Left renal cortex interstitium (tissue), 4 donors: ENCODE results near the gene TOP3A. TPM values are rescaled to one million over a fixed set of nuclear protein-coding genes. Genes with fewer than 3 reads are reported as not detected.

Experiments
- DNase-seq, 4 donors: peaks; one replicate each; pipeline ENCODE4 v3.0.0-alpha.2; 2013; ENCODE audit warnings: low read depth in 4 of 4, low spot score in 2 of 4, missing footprints in 1 of 4
- polyA plus RNA-seq, 4 donors: library from polyadenylated mRNA; unstranded; fragments of 120-200 nt; gene quantifications; one replicate each; pipeline ENCODE4 v1.2.1, GENCODE V29; 2013; ENCODE audit not compliant: insufficient read length in 4 of 4

The TOP3A gene
- polyA plus RNA-seq, 4 donors = 38.1 to 60.8 (median 45.2) TPM

DNA sequence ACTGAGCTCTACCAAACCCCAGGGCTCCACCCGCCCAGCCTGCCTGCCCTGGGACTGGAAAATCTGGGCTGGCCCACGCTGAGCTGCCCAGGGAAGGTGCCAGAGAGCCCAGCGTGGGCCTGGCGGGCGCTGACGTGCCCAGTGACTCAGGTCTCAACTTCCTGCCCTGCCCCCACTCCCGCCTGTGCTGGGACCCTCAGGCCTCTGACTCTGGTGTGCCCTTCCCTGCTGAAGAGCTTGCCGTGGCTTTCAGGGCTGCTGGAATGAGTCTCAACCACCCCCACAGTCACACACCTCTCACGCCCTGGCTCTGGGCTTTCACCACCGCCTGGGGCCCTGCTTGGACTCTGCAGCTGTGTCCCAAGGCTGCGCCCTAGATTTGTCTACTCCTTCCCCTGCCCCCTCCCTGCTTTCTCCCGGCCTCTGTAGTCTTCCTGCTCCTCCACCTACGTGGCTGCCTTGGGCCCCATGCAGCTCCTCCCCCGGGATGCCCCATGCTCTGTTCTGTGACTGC, 79.0 kb downstream of the TOP3A start:
- no peak for DNase-seq

DNA sequence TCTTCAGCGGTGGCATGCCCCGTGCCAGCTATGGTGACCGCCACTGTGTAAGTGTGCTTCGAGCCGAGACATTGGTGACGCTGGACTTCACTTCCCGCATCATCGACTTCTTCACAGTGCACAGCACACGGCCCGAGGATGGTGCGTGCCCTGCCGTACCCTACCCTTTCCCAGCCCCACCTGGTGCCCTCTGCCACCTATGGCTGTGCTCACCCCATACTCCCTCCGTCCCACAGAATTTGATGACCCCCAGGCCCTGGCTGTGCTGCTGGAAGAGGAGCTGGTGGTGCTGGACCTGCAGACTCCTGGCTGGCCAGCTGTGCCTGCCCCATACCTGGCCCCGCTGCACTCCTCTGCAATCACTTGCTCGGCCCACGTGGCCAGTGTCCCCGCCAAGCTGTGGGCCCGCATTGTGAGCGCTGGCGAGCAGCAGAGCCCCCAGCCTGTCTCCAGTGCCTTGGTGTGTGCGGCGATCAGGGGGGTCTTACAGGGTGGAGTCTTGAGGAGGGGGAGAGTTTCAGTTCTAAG, 79.9 kb downstream of the TOP3A start:
- DNase-seq = no peak

DNA sequence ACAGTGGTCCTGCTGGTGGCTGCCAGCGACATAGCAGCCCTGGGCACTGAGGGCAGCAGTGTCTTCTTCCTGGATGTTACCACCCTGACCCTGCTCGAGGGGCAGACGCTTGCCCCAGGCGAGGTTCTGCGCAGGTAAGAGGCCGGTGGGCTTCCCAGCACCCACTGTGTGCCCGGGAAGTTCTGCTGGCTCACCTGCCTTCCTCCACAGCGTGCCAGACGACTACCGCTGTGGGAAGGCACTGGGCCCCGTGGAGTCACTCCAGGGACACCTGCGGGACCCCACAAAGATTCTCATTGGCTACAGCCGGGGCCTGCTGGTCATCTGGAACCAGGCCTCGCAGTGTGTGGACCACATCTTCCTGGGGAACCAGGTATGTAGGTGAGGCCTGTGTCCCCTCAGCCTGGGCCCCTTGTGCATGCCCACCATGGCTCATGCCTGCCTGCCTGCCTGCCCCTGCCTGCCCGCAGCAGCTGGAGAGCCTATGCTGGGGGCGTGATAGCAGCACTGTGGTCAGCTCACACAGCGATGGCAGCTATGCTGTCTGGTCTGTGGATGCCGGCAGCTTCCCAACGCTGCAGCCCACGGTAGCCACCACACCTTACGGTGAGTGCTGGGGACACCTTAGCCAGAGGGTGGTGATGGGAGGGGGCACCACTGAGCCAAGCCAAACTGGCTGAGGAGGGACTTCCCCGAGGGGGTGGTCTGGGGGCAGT, 80.8 kb downstream of the TOP3A start:
- DNase-seq = no peak

DNA sequence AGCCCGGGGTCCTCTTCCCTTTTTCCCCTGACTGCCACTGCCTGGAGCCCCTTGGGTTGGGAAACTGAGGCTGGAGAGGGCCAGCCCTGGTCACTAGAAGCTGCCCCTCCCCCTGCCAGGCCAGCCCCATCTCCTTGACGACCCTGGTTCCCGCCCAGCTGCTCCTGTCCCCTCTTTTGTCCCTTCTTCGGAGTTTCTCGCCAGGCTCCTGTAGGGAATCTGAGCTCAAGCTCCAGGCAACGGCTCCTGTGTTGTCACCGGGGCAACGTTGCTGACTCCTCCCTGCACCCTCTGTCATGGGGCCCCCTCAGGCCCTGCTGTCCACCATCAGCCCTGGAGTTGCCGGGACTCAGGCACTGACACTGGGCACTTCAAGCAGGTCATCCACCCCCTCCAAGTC, 83.6 kb downstream of the TOP3A start:
- no peak for DNase-seq

DNA sequence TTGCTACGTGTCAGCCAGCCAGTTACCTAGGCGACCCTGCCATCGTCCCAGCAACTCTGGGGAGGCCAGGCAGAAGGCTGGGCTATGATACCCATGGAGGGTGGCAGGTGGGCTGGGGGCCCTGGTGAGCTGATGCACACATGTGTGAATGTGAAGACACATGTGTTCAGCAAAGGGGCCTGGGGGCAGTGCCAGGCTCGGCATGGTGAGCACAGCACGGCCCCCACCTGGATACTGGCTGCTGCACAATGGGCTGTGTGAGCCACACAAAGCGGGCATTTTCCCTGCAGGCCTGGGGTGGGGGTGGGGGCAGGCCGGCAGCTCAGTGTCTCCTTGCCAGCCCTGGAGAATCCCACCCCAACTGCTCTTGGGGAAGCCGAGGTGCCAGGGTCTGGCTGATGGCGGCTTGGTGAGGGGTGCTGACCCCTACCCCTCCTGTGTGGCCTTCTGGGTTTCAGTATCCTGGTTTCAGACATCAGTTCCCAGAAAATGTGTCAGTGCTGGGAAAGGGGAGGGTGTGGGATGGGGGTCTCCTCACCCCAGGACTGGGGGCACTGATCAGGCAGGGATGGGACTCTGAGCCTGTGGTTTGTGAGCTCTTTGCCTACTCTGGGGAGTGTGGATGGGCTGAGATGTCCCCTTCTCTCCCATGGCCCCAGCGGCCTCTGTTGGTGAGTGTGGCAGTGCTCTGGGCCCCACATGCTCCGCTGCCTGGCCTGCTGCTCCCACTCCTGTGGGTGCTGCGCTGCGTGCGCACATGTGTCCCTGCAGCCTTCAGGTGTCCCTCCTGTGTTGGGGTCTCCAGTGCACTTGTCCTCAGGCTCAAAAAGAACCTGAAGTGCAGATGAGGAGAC, 84.3 kb downstream of the TOP3A start:
- no peak for DNase-seq

DNA sequence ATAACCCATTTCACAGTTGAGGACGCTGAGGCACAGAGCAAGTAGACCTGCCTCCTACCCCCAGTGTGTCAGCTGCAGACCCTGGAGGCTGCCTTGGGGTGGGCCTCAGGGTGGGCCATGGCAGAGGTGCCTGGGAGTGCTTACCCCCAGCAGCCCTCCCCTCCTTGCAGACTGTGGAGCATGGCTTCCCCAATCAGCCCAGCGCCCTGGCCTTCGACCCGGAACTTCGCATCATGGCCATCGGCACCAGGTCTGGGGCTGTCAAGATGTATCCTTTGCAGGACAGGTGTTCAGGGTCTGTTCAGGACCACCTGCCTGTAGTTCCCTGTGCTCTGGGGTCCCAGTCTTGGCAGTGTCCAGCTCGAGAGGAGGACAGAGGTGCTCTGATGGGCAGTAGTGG, 85.0 kb downstream of the TOP3A start:
- DNase-seq = no peak

DNA sequence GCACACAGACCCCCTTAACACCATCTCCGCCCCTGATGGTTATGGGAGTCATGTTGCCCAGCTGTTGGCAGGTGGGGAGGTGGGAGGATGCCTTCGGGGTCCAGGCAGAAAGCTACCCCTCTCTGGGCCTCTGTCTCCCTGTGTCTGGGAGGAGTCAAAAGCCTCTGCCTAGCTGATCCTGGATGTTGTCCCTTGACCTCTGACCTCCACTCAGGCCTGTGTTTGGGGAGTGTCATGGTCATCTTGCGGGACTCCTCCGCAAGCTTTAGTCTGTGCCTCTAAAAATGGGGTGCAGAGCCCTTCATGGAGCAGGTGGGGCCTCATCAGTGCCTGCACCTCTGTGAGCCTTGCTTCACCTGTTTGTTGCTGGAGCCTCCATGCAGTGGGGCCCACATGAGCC, 85.5 kb downstream of the TOP3A start:
- no peak for DNase-seq

DNA sequence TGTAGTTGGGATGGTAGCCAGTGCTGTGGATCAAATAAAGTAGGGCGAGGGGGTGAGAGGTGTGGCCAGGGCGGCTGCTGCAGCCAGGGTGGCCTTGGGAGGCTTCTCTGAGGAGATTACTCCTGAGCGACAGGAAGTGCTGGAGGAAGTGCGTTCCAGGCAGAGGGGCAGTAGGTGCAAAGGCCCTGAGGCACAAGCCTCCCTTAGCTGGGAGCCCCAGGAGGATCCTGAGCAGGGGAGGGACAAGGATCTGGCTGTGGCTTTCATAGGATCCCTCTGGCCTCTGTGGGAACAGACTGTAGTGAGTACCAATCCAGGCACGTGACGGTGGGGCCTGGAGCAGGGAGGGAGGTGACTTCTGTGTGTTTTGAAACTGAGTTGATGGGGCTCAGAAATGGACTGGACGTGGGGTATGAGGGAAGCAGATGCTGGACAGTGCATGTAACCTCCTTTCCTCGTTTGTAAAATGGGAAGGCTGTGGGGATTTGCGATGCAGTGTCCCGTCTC, 86.6 kb downstream of the TOP3A start:
- DNase-seq = no peak

DNA sequence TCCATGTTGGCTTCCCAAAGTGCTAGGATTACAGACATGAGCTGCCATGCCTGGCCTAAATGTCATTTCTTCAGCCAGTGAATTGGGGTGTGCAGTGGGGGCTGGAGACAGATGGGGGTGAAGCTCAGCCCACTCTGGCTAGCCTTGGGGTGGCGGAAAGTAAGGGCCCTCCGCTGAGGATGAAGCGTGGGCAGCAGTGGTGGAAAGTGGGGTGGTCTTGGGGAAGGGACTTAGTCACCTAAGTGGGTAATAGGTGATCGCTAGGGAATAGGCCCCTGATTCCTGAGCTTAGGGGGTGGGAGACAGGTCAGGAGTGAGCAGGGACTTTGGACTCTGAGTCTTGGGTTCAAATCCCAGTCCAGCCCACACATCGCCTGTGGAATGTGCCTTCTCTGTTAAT, 87.2 kb downstream of the TOP3A start:
- DNase-seq = no peak

DNA sequence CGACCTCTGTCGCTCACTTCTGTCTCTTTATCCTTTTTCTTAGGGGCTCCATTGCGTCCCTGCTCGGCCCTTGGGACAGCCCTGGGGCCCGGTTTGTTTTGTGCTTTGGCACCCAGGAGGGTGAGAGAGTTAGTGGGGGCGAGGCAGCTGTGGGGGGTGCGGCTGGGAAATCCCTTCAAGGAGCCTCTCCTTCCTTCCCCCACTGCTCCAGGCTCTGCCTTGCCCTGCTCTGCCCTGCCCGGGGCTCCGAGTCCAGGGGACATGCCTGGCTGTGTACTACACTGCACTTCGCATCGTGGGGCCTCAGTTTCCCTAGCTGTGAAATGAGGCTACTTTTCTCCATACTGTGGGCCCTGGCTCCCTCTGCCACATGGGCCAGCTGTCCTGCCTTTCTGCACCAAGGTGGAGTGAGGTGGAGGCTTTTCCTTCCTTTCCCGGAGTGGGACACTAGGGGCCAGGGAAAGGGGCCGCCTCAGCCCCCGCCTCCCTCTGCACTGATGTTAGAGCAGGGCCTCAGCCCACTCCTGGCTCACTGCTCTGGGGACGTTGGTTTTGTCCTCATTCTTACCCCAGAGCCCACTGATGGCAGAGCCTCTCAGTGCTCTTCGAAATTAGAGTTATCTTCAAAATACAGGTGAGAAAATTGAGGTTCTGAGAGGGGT, 88.4 kb downstream of the TOP3A start:
- DNase-seq = no peak

DNA sequence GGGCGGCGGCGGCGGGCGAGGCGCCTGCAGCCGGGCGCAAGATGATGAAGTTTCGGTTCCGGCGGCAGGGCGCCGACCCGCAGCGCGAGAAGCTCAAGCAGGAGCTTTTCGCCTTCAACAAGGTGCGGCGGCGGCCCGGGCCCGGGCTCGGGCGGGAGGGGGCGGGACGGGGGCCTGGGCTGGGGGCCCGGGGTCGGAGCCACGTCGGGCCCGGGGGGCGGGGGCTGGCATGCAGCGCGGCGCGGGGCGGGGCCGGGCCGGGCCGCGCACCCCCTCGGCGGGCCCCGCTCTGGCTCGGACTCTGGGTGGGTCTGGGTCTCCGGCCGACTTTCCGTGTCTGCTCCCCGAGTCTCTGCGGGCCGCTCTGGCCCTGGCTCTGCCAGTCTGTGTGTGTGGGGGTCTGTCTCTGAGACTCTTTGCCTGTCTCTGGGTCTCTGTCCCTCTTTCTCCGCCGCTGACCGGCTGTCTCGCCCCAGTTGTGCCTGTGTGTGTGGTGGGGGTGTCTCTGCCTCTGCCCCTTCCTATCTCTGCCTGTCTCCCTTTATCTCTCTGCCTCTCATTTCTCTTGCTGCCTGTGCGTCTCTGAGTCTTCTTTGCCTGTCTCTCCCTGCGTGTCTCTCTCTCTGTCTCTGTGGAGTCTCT, 89.0 kb downstream of the TOP3A start:
- DNase-seq = no peak

DNA sequence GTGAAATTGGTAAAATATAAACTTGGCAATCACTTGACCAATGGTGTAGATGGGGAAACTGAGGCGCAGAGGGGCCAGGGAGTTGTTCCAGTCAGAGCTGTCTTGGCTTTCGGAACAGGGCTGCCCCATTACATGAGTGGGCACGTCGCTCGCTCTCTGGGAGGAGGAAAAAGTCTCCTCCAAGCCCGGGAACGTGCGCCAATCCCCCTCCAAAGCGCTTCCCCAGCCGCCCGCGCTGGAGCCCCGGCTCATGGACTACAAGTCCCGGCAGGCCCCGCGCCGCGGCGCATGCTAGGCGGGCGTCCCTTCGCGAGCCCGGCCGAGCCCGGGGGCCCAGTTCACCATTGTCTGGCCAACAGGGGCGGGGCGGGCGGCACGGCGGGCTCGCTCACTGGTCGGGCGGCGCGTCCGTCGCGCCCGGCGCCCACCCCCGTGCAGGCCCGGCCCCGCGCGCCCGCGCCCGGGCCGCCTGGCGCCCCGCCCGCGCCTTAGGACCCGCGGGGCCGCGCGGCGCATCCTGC, 89.6 kb downstream of the TOP3A start, which contains the start of gene LLGL1:
LLGL1 (plus strand) TSS at position 515 of the 521 bp plus-strand sequence. CDS start 48 bp downstream, outside the sequence.
- DNase-seq = peak in 3 of 4 donors; percentile 83 to 91 (median 89)

DNA sequence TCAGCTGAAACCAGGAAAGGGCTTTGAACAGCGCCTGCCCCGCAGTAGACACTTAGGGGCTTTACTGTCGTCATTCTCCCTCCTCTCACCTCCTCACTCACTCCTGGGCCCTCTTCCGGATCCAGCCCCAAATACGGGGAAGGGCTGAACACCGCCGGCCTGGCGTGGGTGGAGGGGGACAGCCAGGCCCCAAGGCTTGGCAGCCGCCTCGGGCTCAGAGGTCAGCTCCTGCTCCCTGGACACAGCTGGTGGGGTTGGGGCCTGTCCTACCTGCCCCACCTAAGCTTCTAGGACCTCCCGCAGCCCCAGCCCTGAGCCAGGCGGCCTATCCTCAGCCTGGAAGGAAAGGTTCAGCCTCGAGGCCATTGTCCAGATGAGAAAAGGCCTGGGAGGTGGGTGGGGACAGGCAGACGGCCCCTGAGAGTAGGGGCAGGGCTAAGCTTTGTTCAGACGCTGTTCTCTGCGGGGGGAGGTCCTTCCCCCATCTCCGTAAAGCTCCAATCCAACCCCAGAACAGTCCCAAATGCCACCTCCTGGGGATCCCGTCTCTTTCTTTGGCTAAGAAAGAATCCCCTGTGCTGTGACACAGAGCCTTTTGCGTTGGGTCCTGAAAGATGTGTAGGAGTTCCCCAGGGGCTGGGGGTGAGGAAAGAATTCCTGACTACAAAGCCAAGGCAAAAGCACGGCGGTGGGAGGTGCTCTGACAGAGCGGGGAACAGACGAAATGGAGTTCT, 90.2 kb downstream of the TOP3A start:
- DNase-seq = no peak

DNA sequence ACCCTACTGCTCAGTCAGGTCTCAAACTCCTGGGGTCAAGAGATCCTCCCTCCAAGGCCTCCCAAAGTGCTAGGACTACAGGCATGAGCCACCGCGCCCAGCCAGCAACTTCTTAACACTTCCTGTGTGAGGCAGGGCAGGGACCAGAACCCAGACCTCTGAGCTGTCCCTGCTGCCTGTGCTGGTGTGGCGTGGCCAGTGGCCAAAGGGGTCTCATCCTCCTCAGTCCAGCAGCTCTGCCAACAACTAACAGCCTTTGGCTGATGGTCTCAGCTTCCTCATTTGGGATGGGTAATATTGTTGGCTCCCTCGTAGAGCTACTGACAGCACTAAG, 90.8 kb downstream of the TOP3A start:
- DNase-seq = no peak

Other genes with a start within 250 kb of the TOP3A start
- gene DRG2, start 227.0 kb downstream of the TOP3A start, polyA plus RNA-seq = 10 to 100 TPM; 34.0 to 46.9 (median 40.4) TPM
- gene MYO15A, start 206.2 kb downstream of the TOP3A start, polyA plus RNA-seq = 1 to 10 TPM; 1.9 to 5.3 (median 3.2) TPM
- gene ALKBH5, start 131.2 kb downstream of the TOP3A start, polyA plus RNA-seq = 10 to 100 TPM; 66.3 to 71.3 (median 69.4) TPM
- gene LLGL1, start 89.4 kb downstream of the TOP3A start, polyA plus RNA-seq = 10 to 100 TPM; 25.7 to 41.7 (median 35.9) TPM
- 100 to 1,000 TPM; 131 to 159 (median 140) TPM for gene FLII, start 56.3 kb downstream of the TOP3A start, polyA plus RNA-seq
- gene MIEF2, start 54.3 kb downstream of the TOP3A start, polyA plus RNA-seq = 10 to 100 TPM; 14.7 to 22.5 (median 18.9) TPM
- 10 to 100 TPM; 14.4 to 18.5 (median 15.8) TPM for gene SMCR8, start 299 bp upstream of the TOP3A start, polyA plus RNA-seq
- 10 to 100 TPM; 52.5 to 64.1 (median 58.9) TPM for gene SHMT1, start 48.6 kb upstream of the TOP3A start, polyA plus RNA-seq
- gene EVPLL, start 62.8 kb upstream of the TOP3A start, polyA plus RNA-seq = under 1 TPM in 3 of 4 donors, not detected in 1; 0.74 to 0.97 (median 0.83) TPM
- not detected for gene LGALS9C, start 161.8 kb upstream of the TOP3A start, polyA plus RNA-seq